Smooth muscle cell (in vitro differentiated cells): ENCODE measurements around the gene PFKM. TPM values are rescaled to one million over a fixed set of nuclear protein-coding genes. Genes with fewer than 3 reads are reported as not detected.

Experiments
- DNase-seq: peaks from one replicate; lab custom pipeline; 2025; ENCODE audit not compliant: unreplicated experiment; lab: John Stamatoyannopoulos, UW
- H2AFZ ChIP-seq: fragments of 200-600 bp; sonication (generic); 2 replicates; pipeline ENCODE4 v1.6.0; 2016; ENCODE audit warnings: antibody characterized with exemption, low read depth, mild to moderate bottlenecking
- H3F3A ChIP-seq: fragments of 200-600 bp; sonication (generic); 2 replicates; pipeline ENCODE4 v1.6.0; 2017; ENCODE audit warnings: antibody characterized with exemption, low read depth
- H3K27ac ChIP-seq: fragments of 200-600 bp; sonication (generic); 2 replicates; pipeline ENCODE4 v1.5.1; 2016; ENCODE audit warnings: low read depth, mild to moderate bottlenecking
- H3K27me3 ChIP-seq: fragments of 200-600 bp; sonication (generic); 2 replicates; pipeline ENCODE4 v1.6.1; 2016; ENCODE audit warnings: low read depth, mild to moderate bottlenecking
- H3K36me3 ChIP-seq: fragments of 200-600 bp; sonication (generic); 2 replicates; pipeline ENCODE4 v1.5.1; 2016; ENCODE audit warnings: low read depth
- H3K4me1 ChIP-seq: fragments of 200-600 bp; sonication (generic); 2 replicates; pipeline ENCODE4 v1.5.1; 2016; ENCODE audit warnings: low read depth
- H3K4me2 ChIP-seq: fragments of 200-600 bp; sonication (generic); 2 replicates; pipeline ENCODE4 v1.6.0; 2016; ENCODE audit warnings: mild to moderate bottlenecking
- H3K4me3 ChIP-seq: fragments of 200-600 bp; sonication (generic); 2 replicates; pipeline ENCODE4 v1.5.1; 2016; ENCODE audit warnings: mild to moderate bottlenecking
- H3K79me2 ChIP-seq: fragments of 200-600 bp; sonication (generic); 2 replicates; pipeline ENCODE4 v1.6.0; 2016; ENCODE audit warnings: low read depth, mild to moderate bottlenecking
- H3K9ac ChIP-seq: fragments of 200-600 bp; sonication (generic); 2 replicates; pipeline ENCODE4 v1.6.0; 2016; ENCODE audit warnings: low read depth
- H3K9me3 ChIP-seq: fragments of 200-600 bp; sonication (generic); replicated peaks from 2 replicates; pipeline ENCODE4 v1.5.1; 2016; ENCODE audit warnings: low read depth
- H4K20me1 ChIP-seq: fragments of 200-600 bp; sonication (generic); 2 replicates; pipeline ENCODE4 v1.6.0; 2016; ENCODE audit warnings: low read depth
- WGBS: methylation state at CpG from one replicate; pipeline ENCODE4 v1.1.7; 2016; ENCODE audit warnings: low lambda C conversion rate; 5-methylcytosine and 5-hydroxymethylcytosine counted together
- polyA plus RNA-seq: library from polyadenylated mRNA; unstranded; fragments of >200 nt; fragmentation: Nextera tagmentation; extraction: Ambion mirVana; gene quantifications from 2 replicates; pipeline ENCODE4 v1.2.1, GENCODE V29; 2016
- total RNA-seq: library from RNA; depleted of rRNA; stranded (reverse); fragments of >200 nt; gene quantifications from 2 replicates; pipeline ENCODE4 v1.2.3, GENCODE V29; 2014
- TF ChIP-seq, protein P1 (sequence below): fragments of 200-600 bp; sonication (generic); IDR thresholded peaks from 2 replicates; pipeline ENCODE4 v1.5.1; 2017; ENCODE audit warnings: borderline replicate concordance, mild to moderate bottlenecking, antibody characterized with exemption; ENCODE audit not compliant: insufficient read depth, poor library complexity, severe bottlenecking

PFKM gene
- total and polyA plus RNA-seq, 2 experiments from 2014 or later: 26.6 to 37.1 TPM

DNA sequence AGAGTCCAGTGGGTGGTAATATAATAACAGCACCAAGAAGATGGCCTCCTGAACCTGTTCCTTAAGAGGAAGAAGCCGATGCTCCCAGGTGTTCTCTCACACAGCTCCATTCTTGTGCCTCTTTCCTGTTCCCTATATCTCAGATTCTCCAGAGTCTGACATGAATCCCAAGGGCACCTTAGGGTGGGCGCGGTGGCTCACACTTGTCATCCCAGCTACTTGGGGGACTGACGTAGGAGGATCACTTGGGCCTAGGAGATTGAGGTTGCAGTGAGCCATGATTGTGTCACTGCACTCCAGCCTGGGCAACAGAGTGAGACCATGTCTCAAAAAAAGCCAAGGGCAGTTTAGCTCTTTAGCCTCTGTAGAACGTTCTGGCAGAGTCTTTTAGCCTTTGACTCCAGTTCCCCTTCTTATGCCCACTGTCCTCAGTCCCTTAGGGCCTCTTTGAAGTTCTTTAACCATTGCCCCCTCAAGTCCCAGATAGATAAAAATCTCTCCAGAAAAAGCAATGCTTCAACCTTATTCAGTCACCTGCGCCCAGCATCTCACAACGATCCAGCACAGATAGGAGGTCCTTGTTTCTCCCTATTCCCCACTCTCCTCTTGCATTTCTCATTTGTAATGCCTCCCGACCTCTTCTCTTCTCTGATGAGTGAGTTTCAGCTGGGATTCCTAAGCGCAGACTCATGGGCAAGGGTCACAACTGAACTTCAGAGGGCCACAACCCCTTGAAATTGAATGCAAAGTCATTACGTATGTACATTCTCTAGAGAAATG, 68.9 kb downstream of the PFKM start:
- TF ChIP-seq, protein P1, sequence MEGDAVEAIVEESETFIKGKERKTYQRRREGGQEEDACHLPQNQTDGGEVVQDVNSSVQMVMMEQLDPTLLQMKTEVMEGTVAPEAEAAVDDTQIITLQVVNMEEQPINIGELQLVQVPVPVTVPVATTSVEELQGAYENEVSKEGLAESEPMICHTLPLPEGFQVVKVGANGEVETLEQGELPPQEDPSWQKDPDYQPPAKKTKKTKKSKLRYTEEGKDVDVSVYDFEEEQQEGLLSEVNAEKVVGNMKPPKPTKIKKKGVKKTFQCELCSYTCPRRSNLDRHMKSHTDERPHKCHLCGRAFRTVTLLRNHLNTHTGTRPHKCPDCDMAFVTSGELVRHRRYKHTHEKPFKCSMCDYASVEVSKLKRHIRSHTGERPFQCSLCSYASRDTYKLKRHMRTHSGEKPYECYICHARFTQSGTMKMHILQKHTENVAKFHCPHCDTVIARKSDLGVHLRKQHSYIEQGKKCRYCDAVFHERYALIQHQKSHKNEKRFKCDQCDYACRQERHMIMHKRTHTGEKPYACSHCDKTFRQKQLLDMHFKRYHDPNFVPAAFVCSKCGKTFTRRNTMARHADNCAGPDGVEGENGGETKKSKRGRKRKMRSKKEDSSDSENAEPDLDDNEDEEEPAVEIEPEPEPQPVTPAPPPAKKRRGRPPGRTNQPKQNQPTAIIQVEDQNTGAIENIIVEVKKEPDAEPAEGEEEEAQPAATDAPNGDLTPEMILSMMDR: no peak
- WGBS: 78% methylated on average over 10 of the region's 10 CpGs
- H3K4me3 ChIP-seq: no peak overlapping the region

DNA sequence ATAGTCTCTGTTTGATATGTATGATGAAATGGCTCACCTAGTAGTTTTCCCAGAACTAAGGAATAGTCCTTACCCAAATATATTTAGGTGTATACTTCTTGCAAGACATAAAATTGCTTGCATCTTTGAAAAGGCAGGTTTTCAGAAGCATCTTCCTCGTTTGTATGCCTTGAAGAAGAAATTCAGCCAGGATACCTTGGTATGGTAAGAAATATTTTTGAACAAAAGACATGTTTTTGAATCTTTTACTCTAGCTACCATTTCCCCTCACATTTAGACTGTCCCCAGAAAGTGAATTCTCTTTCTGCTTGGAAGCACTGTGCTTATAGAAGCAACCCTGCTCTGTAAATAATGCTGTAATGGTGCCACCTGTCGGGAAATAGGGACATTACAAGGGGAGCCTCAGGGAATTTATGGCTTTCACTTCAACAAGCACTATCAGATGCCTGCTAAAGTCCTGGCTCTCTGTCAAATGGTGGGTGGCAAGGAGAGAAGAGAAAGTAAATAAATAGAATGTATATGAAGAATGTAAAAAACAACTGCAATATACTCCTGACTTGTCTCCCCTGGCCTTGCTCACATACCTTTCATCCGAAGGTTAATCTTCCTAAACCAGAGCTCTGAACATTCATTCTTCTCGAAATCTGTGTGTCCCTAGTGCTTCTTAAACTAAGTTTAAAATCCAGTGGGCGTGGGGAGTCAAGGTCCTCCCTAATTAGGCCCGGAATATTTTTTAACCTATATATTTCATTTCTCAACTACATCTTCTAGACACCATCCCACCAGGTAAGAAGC, 70.4 kb downstream of the PFKM start:
- peaks cover 6% of the 10 kb centered on the region for H3K4me1 ChIP-seq
- H3K27ac ChIP-seq: peak overlapping the region; percentile 45
- H3K36me3 ChIP-seq: no peaks in the 10 kb centered on the region
- no peaks in the 10 kb centered on the region for H3K27me3 ChIP-seq
- no peaks in the 10 kb centered on the region for H3K9me3 ChIP-seq
- peak; percentile 31 for DNase-seq
- no peak overlapping the region for H2AFZ ChIP-seq
- H3F3A ChIP-seq: peaks cover 25% of the 10 kb centered on the region
- H3K79me2 ChIP-seq: peaks cover 31% of the 10 kb centered on the region
- H4K20me1 ChIP-seq: peaks cover 11% of the 10 kb centered on the region
- H3K9ac ChIP-seq: no peak overlapping the region
- no peak overlapping the region for H3K4me3 ChIP-seq
- peak overlapping the region; percentile 90 for H3K4me2 ChIP-seq
- 43% methylated on average over 6 of the region's 6 CpGs for WGBS
- TF ChIP-seq, protein P1: peak; percentile 82

More for the DNA sequence above, 68.9 kb downstream of the PFKM start:
- H3K27ac ChIP-seq: peak overlapping the region; percentile 29
- DNase-seq: no peak
- H3K27me3 ChIP-seq: no peaks in the 10 kb centered on the region
- H3K9ac ChIP-seq: no peak overlapping the region
- no peaks in the 10 kb centered on the region for H3K9me3 ChIP-seq
- peak overlapping the region; percentile 90 for H3K4me2 ChIP-seq
- H3F3A ChIP-seq: peaks cover 17% of the 10 kb centered on the region
- H4K20me1 ChIP-seq: peaks cover 11% of the 10 kb centered on the region
- H3K36me3 ChIP-seq: no peaks in the 10 kb centered on the region
- H3K4me1 ChIP-seq: peaks cover 6% of the 10 kb centered on the region
- H2AFZ ChIP-seq: no peak overlapping the region
- peaks cover 39% of the 10 kb centered on the region for H3K79me2 ChIP-seq

DNA sequence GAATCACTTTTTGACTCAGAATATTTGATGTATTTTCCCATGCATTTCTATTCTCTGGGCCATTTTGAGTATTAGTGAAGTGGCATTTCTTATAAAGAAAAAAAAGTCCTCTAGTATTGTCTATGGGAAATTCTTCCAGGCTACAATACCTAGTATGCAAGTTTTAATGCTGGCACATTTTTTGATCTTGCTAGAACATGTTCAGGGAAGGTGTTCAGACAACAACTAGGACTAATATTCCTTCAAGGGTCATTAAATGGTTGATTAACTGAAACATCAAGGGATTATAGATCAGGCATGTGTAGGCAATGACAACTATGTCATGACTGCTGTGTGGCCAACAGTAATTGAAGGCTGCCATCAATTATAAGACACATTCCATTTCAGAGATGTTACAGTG, 71.9 kb downstream of the PFKM start:
- Histone ChIP-seq H4K20me1 (peaks cover 4% of the 10 kb centered on the region), H3K4me3 (no peak overlapping the region), H3F3A (peaks cover 25% of the 10 kb centered on the region), H3K9ac (no peak overlapping the region), H3K4me1 (peaks cover 15% of the 10 kb centered on the region), H3K79me2 (peaks cover 15% of the 10 kb centered on the region), H3K27me3 (no peaks in the 10 kb centered on the region), H2AFZ (no peak overlapping the region), H3K27ac (peak overlapping the region; percentile 9), H3K9me3 (no peaks in the 10 kb centered on the region), H3K4me2 (no peak overlapping the region), H3K36me3 (no peaks in the 10 kb centered on the region)
- no peak for DNase-seq
- TF ChIP-seq, protein P1: no peak
